ENCODE results near the gene HDGF.

- TF ChIP-seq CTCF (IDR thresholded peaks at IDR 0.05; ENCODE audit: low read length) (no peak), EZH2 (IDR thresholded peaks at IDR 0.05; ENCODE audit: borderline replicate concordance, low read length) (no peak)
Measured at GRCh38 chr1:156756355-156756754, 4.9 kb upstream of the HDGF start.
